Suppressor macrophage (primary cell): ENCODE results near the gene CTRB2.

Experiments used
- DNase-seq, 4 experiments: peaks; one replicate each; pipeline ENCODE4 v3.0.0-alpha.2; 2020 to 2022
- total RNA-seq, 17 experiments: gene quantifications; one replicate each; lab custom pipeline; 2026; ENCODE audit warnings: mixed read lengths in 6 of 17, inconsistent platforms in 3 of 17; lab: John Stamatoyannopoulos, UW

Gene CTRB2
- 0 to 0.77 (median 0) reads per million in 17 experiments for total RNA-seq

- DNase-seq, result no peak
Measured at GRCh38 chr16:75206749-75207451, at the start of gene CTRB2. CTRB2 (minus strand) TSS chr16:75207161; CDS start chr16:75207141, 20 bp downstream.

DNA sequence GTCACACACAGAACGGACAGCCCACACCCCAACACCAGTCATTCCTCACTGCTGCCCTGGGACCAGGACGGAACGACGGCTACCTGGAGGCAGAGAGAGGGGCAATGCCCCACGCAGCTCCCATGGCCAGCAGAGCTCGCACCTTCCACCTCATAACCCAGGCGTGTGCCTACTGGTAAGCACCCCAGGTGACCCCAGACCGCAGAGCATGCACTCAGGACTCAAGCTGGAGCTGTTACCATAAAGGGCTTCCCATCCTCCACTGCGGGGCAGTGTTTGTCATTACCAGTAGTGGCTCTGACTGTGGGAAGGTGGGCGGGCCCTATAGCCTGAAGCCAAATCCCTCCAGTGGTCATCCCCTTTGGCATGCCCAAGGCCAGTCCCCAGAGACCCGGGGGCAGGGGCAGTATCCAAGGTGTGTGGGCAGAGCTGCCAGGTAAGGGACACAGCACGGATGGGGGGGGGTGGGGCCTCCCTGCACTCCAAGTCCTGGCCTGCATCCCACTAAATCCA lies 49.2 kb upstream of the CTRB2 start:
- DNase-seq, result peak in 1 of 4 experiments; percentile 28

DNA sequence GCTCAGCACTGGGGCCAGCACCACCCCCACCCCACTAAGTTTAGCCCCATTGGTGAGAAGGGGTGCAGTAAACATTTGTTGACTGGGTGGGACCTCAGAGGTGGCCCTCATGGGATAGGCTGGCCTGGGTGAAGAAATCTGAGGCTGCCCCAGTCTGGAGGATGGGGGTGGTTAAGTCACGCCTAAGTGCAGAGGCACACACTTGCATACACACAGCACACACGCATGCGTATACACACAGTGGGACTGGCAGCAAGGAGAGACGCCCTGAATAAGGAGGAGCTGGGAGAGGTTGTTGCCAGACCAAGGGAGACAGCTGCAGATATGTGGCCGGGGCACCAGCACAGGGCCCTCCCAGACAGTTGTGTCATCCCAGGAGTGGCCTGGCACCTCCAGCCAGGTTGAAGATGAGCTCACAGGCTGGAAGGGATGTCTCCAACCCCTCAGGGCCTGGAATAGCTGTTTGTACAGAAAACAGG lies 47.4 kb upstream of the CTRB2 start:
- DNase-seq, result no peak

GRCh38 chr16:75252946-75253911 lies 46.3 kb upstream of the CTRB2 start:
- DNase-seq, result no peak

DNA sequence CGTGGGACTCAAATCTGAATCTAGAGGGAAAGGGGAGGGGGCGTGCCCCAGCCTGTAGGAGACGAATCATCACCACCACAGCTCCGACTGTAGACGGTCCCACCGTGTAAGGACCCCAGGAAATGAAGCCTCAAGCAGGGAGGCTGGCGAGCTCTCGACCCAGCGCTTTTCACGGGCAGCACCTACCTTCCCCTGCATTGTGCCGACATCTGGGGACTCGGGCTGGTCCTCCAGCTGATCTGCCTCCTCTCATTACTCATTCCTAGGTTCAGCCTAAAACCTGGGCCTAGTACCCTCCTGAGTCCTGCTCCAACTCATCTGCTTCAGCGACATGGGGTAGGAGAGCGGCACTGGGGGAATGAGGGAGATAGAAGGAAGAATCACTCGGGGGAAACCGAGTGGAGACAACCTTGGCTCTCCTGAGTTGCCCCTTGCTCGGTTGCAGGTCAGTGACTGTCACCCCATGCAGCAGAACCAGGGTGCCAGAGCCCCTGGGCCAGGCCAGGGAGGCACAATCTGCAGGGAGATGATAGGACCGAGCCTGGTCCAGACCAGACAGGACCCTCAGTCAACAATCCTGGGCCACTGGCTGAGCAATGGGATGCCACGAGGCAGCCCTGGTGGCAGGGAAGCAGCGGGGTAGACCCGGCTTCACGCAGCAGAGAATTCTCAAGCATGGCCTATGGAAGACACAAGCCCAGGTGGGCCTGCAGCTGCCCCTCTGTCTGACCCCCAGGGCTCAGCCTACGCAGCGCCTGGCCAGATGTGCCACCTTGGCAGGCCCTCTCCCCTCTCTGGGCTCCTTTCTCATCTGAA lies 45.3 kb upstream of the CTRB2 start:
- DNase-seq, result no peak

GRCh38 chr16:75251280-75252048 lies 44.5 kb upstream of the CTRB2 start, which contains the start of gene BCAR1:
BCAR1 (minus strand) TSS chr16:75251624; CDS start chr16:75251482, 142 bp downstream.
- peak; percentile 74 to 94 (median 82) for DNase-seq

DNA sequence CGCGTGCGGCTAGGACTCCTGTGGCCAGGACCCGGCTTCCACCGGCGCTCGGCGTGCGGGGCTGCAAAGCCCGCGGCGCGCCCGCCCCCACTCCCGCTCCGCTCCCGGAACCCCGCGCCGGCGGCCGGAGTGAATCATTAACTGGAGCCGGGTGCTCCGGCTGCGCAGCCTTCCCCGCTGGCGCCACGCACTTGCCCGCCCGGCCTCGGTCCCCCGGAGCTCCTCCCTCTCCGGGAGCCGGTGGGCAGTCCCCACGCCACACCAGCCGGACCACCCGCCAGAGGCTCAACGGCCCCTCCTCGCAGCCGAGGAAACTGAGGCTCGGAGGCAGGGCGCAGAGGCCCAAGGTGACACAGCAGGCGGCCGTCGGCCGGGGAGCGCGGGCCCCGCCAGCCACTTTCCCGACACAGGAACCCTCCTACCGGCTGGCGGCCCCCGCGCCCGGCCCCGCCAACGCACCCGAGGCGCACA lies 43.9 kb upstream of the CTRB2 start:
- DNase-seq, result peak; percentile 25 to 62 (median 32)

- peak in 2 of 4 experiments; percentile 12 to 48 for DNase-seq
Measured at GRCh38 chr16:75250089-75250808, 43.3 kb upstream of the CTRB2 start.

DNA sequence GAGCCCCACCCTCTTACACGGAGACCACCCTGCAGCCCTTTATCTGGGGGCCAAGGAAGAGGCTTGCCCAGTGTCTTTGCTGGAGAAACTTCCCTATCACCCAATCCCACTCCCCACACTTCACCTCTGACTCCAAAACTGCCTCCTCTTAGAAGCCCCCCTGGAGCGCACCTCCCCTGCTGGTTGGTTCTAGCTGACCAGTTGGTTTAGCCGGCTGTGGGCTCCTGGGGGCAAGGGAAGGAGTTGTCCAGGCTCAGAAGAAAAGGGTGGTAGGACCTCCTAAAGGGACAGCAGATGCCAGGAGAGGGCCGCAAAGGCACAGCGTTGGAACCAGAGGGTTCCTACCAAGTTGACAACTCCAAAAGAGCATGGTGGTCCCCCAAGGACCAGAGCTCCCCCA lies 42.5 kb upstream of the CTRB2 start:
- no peak for DNase-seq

DNA sequence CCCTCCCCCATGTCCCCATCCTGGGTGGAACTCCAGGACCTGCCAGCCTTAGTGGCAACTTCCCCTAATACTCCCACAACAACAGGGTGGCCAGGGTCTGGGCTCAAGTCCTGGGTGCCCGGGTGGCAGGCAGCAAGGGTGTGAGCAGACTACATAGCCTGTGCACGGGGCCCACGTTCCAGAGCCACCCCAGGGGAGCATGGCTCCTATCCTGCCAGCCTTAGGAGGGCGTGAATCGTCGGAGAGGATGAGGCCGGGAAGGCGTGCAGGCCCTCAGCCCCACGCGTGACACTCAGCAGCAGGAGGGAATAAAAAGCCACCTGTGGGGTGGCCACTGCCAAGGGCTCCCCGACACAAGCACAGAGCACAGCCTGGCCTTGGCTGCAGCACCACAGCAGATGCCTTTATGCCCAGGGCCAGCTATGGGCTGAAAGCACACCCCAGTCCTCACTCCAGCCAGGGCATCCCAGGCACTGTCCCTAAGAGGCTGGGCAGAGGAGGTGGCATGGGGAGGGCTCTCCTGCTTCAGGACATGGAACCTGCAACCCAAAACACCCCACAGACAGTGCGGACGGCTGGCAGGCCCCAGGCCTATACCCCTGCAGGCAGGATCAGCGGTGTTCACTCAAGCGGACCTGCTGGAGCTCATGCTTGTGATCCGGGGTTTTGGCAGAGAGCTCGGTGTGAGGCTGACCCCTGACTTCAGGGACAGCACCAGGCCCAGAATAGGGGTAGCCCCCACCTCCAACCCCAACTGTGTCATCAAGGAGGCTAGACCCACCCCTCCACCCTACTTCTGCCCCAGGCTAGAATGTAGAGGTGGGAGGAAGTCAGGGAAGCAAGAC lies 41.8 kb upstream of the CTRB2 start:
- DNase-seq, result peak in 1 of 4 experiments; percentile 17

DNA sequence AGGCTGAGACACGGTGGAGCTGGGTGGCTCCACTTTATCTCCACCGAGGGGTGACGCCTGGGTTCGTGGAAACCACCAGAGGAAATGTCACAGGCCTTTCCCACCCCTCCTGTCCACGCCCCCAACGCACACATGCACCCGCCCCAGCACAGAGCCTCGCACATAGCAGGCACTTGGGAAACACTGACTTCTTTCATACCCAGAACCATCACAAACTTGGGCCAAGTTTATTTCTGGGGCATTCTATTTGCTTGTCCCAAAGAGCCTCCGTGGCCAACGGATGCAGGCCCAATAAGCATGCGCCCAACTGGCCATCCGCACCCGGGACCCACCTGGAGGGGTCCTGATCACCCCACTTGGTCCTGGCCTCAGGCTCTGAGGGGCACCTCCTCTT lies 41.2 kb upstream of the CTRB2 start:
- DNase-seq, result no peak

GRCh38 chr16:75247249-75247648 lies 40.3 kb upstream of the CTRB2 start:
- DNase-seq, result no peak

DNA sequence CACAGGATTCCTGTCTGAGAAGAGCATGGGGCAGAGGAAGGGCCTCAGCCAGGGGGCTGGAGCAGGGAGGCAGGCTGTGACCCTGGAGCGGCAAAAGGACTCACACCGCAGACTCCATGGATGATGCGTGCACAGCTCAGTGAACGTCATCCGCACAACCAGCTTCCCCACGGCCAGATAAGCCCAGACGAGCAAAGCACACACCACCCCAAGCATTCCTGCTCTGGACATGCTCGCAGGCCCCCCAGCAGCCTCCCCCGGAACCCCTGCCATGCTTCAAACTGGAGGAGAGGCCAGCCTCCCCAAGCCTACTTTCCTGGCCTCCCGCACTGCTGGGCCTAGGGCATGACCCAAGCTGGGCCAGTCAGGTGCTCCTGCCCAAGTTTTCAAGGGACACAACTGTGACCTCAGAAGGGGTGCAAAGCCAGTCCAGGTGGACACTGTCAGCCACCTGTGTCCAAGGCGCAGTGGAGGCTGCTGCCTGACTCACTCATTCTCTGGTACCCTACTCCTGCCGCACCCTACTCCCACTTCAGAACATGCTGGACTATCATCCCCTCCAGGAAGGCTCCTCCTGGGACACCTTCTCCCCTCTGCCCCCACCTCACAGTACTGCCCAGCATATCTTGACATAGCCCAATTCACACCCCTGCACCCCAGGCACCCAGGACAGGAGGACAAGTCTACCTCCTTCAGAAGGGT lies 39.7 kb upstream of the CTRB2 start:
- no peak for DNase-seq

DNA sequence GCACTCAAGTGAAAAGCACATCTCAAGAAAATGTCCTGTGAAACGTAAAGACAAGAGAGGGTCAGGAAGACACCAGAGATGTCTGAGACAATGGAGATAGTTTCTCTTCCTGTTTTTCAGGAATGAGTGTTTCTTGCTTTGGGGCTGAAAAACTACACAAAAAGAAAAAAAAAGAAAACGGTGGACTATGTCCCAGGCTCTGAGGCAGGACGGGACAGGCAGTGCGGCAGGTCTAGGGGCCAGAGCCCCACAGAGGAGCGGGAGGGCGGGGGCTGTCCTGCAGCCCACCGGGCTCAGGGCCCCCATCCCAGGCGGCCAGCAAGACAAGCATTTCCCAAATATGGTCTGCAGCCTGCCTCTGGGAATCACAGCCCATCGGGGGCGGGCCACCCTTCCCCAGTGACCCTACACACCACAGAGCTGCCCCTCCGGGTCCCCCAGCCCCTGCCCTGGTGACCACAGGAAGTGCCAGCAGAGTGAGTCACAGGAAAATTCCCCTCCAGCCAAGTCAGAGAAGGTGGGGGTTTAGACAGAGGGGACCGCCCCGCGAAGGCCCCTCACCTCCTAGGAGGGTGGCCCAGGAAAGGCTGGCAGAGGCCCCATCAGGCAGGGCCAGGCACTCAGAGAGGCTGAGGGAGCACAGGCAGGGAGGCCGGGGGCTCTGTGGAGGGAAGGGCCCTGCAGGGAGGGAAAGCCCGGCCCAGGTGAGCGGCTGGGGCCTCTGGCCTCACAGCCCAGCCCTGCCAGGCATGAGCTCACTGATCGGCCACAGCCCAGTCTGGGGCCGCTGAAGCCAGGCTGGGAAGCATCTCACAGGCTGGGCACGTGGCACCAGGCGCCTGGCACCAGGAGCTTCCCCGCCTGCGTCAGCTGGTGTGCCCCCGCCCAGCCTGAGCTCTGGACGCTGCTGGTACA lies 38.1 kb upstream of the CTRB2 start:
- peak in 3 of 4 experiments; percentile 36 to 46 (median 37) for DNase-seq

- DNase-seq, result peak; percentile 42 to 75 (median 64)
Measured at GRCh38 chr16:75244225-75244809, 37.4 kb upstream of the CTRB2 start.

DNA sequence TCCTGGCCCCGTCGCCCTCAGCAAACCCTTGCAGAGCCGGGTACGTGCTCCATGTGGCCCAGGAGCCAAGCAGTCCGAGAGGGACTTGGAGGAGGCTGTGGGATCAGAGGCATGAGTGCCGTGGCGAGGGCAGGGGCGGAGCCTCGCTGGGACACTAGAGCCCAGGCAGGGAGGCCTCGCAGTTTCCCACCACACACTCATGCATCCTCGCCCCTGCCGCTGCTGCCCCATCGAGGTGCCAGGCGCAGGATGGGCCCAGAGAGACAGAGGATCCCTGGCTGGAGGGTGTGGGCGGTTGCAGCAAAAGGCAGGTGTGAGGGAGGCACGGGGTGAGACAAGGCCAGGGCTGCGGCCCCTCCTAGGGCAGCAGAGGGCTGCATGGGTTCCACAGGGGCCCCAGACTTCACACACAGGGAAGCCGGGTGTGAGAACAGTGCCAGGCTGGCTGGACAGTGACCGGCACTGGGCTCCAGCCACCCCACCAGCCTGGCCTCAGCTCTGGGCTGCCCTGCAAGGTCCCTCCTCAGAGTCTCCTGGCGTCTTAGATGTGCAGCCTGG lies 36.8 kb upstream of the CTRB2 start:
- DNase-seq, result no peak
